K562 (cell line): Measurements from ENCODE around the gene EPN2. TPM values are rescaled to one million over a fixed set of nuclear protein-coding genes. Genes with fewer than 3 reads are reported as not detected.

Experiments
- ATAC-seq: fragments of 200-7000 bp; cut with Tn5 transposase; 3 replicates; pipeline ENCODE4 v1.9.1; 2020; ENCODE audit warnings: moderate library complexity
- BruUV-seq: library from RNA; stranded (reverse); fragments of 400-500 nt; replicated peaks from 2 replicates; lab custom pipeline; 2021; lab: Mats Ljungman, UMichigan
- CTCF ChIA-PET: fragments of 300-600 bp; formaldehyde crosslinking; extraction: SDS; loops from one replicate; lab custom pipeline; 2021; ENCODE audit warnings: low intra/inter-chr PET ratio; lab: Yijun Ruan, JAX
- POLR2A ChIA-PET: fragments of 300-600, 350-650 bp; sonication (Branson Sonifier 250); formaldehyde crosslinking; extraction: SDS; loops from one replicate; lab custom pipeline; 2021; ENCODE audit warnings: antibody characterized with exemption, inconsistent platforms; lab: Yijun Ruan, JAX
- DNase-seq, 4 experiments: peaks; one replicate each; pipeline versions ENCODE4 v3.0.0 to v3.0.0-alpha.2; 2011 to 2018; ENCODE audit warnings: low spot score in 3 of 4, mixed read lengths in 3 of 4; ENCODE audit errors: extremely low read depth in 1 of 4
- FAIRE-seq: peaks from 2 replicates; lab custom pipeline; 2011; peaks lifted over from hg19 to GRCh38; lab: Jason Lieb, UNC
- H2AFZ ChIP-seq: 2 replicates; pipeline ENCODE4 v1.6.0; 2011; ENCODE audit warnings: low read depth, low read length, control low read depth, inconsistent platforms
- H3K27ac ChIP-seq: fragments of 200-600 bp; 3 replicates; pipeline ENCODE4 v1.8.0; 2011; ENCODE audit warnings: low read depth, mild to moderate bottlenecking, control low read depth, inconsistent platforms, low read length, moderate library complexity, mixed read lengths; ENCODE audit errors: extremely low read depth
- H3K27me3 ChIP-seq, 2 experiments: fragments of 300-600 bp in 1 of 2; 2 replicates in 1 of 2; 3 replicates in 1 of 2; pipeline versions ENCODE4 v1.6.0 to v1.8.0; 2011; ENCODE audit warnings: inconsistent platforms in 2 of 2, low read length in 2 of 2, mild to moderate bottlenecking in 1 of 2, mixed read lengths in 1 of 2, moderate library complexity in 1 of 2; ENCODE audit not compliant: control insufficient read depth in 2 of 2, insufficient read depth in 2 of 2
- H3K36me3 ChIP-seq: fragments of 300-600 bp; 3 replicates; pipeline ENCODE4 v1.8.0; 2011; ENCODE audit warnings: mild to moderate bottlenecking, low read length, inconsistent platforms; ENCODE audit not compliant: control insufficient read depth, insufficient read depth
- H3K4me1 ChIP-seq, 2 experiments: fragments of 200-600 bp in 1 of 2; replicated peaks in 1 of 2; 2 replicates in 1 of 2; 3 replicates in 1 of 2; pipeline versions ENCODE4 v1.5.1 to v1.8.0; 2011; ENCODE audit warnings: inconsistent platforms in 2 of 2, low read length in 2 of 2, mild to moderate bottlenecking in 1 of 2, mixed read lengths in 1 of 2, moderate library complexity in 1 of 2; ENCODE audit not compliant: control insufficient read depth in 2 of 2, insufficient read depth in 2 of 2
- H3K4me2 ChIP-seq: 2 replicates; pipeline ENCODE4 v1.6.1; 2011; ENCODE audit warnings: low read length, control low read depth, inconsistent platforms, mixed read lengths; ENCODE audit not compliant: insufficient read depth
- H3K4me3 ChIP-seq: fragments of 200-600 bp; sonication (generic), shearing (Covaris generic); 2 replicates; pipeline ENCODE4 v1.5.1; 2016; ENCODE audit warnings: control low read depth, inconsistent platforms
- H3K79me2 ChIP-seq: fragments of 200-600 bp; 3 replicates; pipeline ENCODE4 v1.8.0; 2011; ENCODE audit warnings: low read length, inconsistent platforms; ENCODE audit not compliant: control insufficient read depth, insufficient read depth
- H3K9ac ChIP-seq, 2 experiments: 2 replicates each; pipeline versions ENCODE4 v1.6.0 to v1.6.1; 2011; ENCODE audit warnings: low read depth in 2 of 2, low read length in 2 of 2, control low read depth in 1 of 2, inconsistent platforms in 1 of 2, mild to moderate bottlenecking in 1 of 2, mixed read lengths in 1 of 2; ENCODE audit not compliant: insufficient read depth in 1 of 2
- H3K9me1 ChIP-seq: one replicate; pipeline ENCODE4 v1.6.0; 2011; ENCODE audit warnings: inconsistent platforms, mild to moderate bottlenecking, low read length, moderate library complexity; ENCODE audit not compliant: control insufficient read depth, insufficient read depth
- H3K9me3 ChIP-seq: replicated peaks from 2 replicates; pipeline ENCODE4 v1.5.1; 2011; ENCODE audit warnings: low read depth, low read length, inconsistent platforms; ENCODE audit not compliant: control insufficient read depth, insufficient read depth
- H4K20me1 ChIP-seq: replicated peaks from 2 replicates; pipeline ENCODE4 v1.6.1; 2011; ENCODE audit warnings: low read length, inconsistent platforms, mixed read lengths; ENCODE audit not compliant: control insufficient read depth, insufficient read depth
- ETS2 ChIP-seq: IDR thresholded peaks from 2 replicates; pipeline ENCODE4 v1.6.1; 2016; ENCODE audit warnings: borderline replicate concordance, missing genetic modification characterization, mild to moderate bottlenecking, moderate library complexity, missing compliant biosample characterization; ENCODE audit not compliant: poor library complexity, severe bottlenecking
- FOXP4 ChIP-seq: sonication (generic); formaldehyde crosslinking; IDR thresholded peaks from 2 replicates; pipeline ENCODE4 v1.8.0; 2022; ENCODE audit warnings: mild to moderate bottlenecking, missing genetic modification reagents, borderline replicate concordance
- HOXB6 ChIP-seq: fragments of 250-450 bp; sonication (Bioruptor Pico); IDR thresholded peaks from 2 replicates; pipeline ENCODE4 v1.5.1; 2022; ENCODE audit warnings: mild to moderate bottlenecking, borderline replicate concordance
- ZBTB1 ChIP-seq: sonication (generic); formaldehyde crosslinking; IDR thresholded peaks from 2 replicates; pipeline ENCODE4 v1.8.1; 2023; ENCODE audit warnings: missing genetic modification reagents, low read depth, mild to moderate bottlenecking, borderline replicate concordance
- WGBS: fragments of 100-300 bp; shearing (Covaris generic); methylation state at CpG from one replicate; pipeline ENCODE4 v1.1.6; 2016; ENCODE audit warnings: low coverage, mixed read lengths; ENCODE audit not compliant: insufficient coverage; ENCODE audit errors: missing lambda C conversion rate; 5-methylcytosine and 5-hydroxymethylcytosine counted together
- in situ Hi-C: fragments of 300-500 bp; cut with MboI; formaldehyde crosslinking; loops from 4 replicates; pipeline ENCODE4 v1.15.0; 2018; ENCODE audit warnings: inconsistent platforms, mixed read lengths
- intact Hi-C: fragments of 100-400 bp; cut with micrococcal nuclease; formaldehyde crosslinking; loops from 2 replicates; pipeline ENCODE4 v1.14.2; 2022
- polyA plus RNA-seq, 8 experiments: library from polyadenylated mRNA; depleted of rRNA in 4 of 8; stranded (reverse) in 5 of 8; unstranded in 3 of 8; fragments of >200 nt; fragmentation: Nextera tagmentation in 2 of 8; fragmentation: Illumina TruSeq in 1 of 8; extraction: Ambion mirVana in 2 of 8; extraction: Trizol in 1 of 8; gene quantifications; 2 replicates each; pipeline versions ENCODE4 v1.2.1 to v1.2.3, GENCODE V29; 2011 to 2014; ENCODE audit warnings: inconsistent platforms in 1 of 8, missing spikeins in 1 of 8
- total RNA-seq, 7 experiments: library from RNA; depleted of rRNA in 6 of 7; stranded (reverse); fragments of >200 nt in 6 of 7; fragmentation: Illumina TruSeq in 2 of 7; extraction: Trizol in 2 of 7; gene quantifications; 2 replicates each; pipeline versions ENCODE4 v1.2.1 to v1.2.3, GENCODE V29; 2011 to 2021; ENCODE audit warnings: low replicate concordance in 1 of 7

EPN2 gene
- total and polyA plus RNA-seq, 9 of the 15 experiments (the other 6 are each of a cell fraction or from before 2014, with no cell fraction given), result 1.0 to 12.9 (median 8.9) TPM

GRCh38 chr17:19316761-19317358 lies 79.7 kb downstream of the EPN2 start:
- Histone ChIP-seq H3K4me2 (no peak overlapping the region), H3K9me3 (no peaks in the 10 kb centered on the region), H4K20me1 (no peaks in the 10 kb centered on the region), H3K79me2 (no peaks in the 10 kb centered on the region), H3K36me3 (peaks cover 13% of the 10 kb centered on the region; the same call in 1 of the 3 replicates), H3K27me3 (no peaks in the 10 kb centered on the region), H3K27ac (no peak overlapping the region), H3K4me3 (no peak overlapping the region), H3K4me1 (peaks cover 8 to 9% of the 10 kb centered on the region in 2 experiments; a peak in 4 of 5 replicates), H3K9me1 (peaks cover 4% of the 10 kb centered on the region), H3K9ac (no peak overlapping the region), H2AFZ (no peak overlapping the region)
- no peak for DNase-seq
- 81% methylated on average over 2 of the region's 3 CpGs for WGBS
- ChIA-PET POLR2A (interaction anchor here (0.7 kb wide), 1 partner anchor 23 kb away, joined by 3 read pairs; no protein-coding TSS in a partner anchor), CTCF (no interaction called here)
- BruUV-seq, result no TSS peak
- no peak for FAIRE-seq
- TF ChIP-seq FOXP4 (CRISPR knock-in tag) (no peak), ETS2 (no peak), ZBTB1 (CRISPR knock-in tag) (no peak), HOXB6 (CRISPR knock-in tag) (no peak)
- ATAC-seq, result no peak
- intact Hi-C loops, result no loop called here
- in situ Hi-C loops, result no loop called here
